Measurements from ENCODE around the gene MEMO1. TPM values are rescaled to one million over a fixed set of nuclear protein-coding genes. Genes with fewer than 3 reads are reported as not detected.

MEMO1 gene
- total RNA-seq, 2 donors from 2014 or later, result 25.3 to 27.2 TPM

- Histone ChIP-seq H3K4me3 (no peak overlapping the region), H3K27me3 (replicated peaks; ENCODE audit: insufficient read depth) (no peaks in the 10 kb centered on the region), H3K4me1 (ENCODE audit: control insufficient read depth in 1 of 2, low read depth in 2 of 2) (peaks cover 0 to 7% of the 10 kb centered on the region in 2 donors), H3K27ac (no peak overlapping the region), H3K36me3 (peaks cover 7% of the 10 kb centered on the region), H3K9me3 (no peaks in the 10 kb centered on the region)
- ATAC-seq (ENCODE audit: insufficient number of reproducible peaks, low FRiP score, low read depth) (no peak), DNase-seq (ENCODE audit: low spot score) (no peak)
- no peak for TF ChIP-seq CTCF (IDR thresholded peaks at IDR 0.05)
These were observed 64.0 kb downstream of the MEMO1 start for GRCh38 chr2:31946838-31947237.

- no peak for DNase-seq (ENCODE audit: low spot score)
- no peak for ATAC-seq (ENCODE audit: insufficient number of reproducible peaks, low FRiP score, low read depth)
- H3K27me3 ChIP-seq (replicated peaks; ENCODE audit: insufficient read depth), result no peaks in the 10 kb centered on the region
- H3K4me3 ChIP-seq, result no peak overlapping the region
- TF ChIP-seq CTCF (IDR thresholded peaks at IDR 0.05), result no peak
- peaks cover 7% of the 10 kb centered on the region for H3K36me3 ChIP-seq
- H3K9me3 ChIP-seq, result no peaks in the 10 kb centered on the region
- H3K4me1 ChIP-seq (ENCODE audit: control insufficient read depth in 1 of 2, low read depth in 2 of 2), result peaks cover 0 to 7% of the 10 kb centered on the region in 2 donors
- no peak overlapping the region for H3K27ac ChIP-seq
These were observed 65.3 kb downstream of the MEMO1 start for GRCh38 chr2:31945572-31945935.

- no peak for ATAC-seq (ENCODE audit: insufficient number of reproducible peaks, low FRiP score, low read depth)
- no peak for TF ChIP-seq CTCF (IDR thresholded peaks at IDR 0.05)
- peaks cover 7% of the 10 kb centered on the region for H3K36me3 ChIP-seq
These were observed 65.8 kb downstream of the MEMO1 start for GRCh38 chr2:31944828-31945571.

GRCh38 chr2:31943636-31944225 is 67.1 kb downstream of the MEMO1 start:
- ATAC-seq (ENCODE audit: insufficient number of reproducible peaks, low FRiP score, low read depth), result no peak
- no peak for TF ChIP-seq CTCF (IDR thresholded peaks at IDR 0.05)

More at GRCh38 chr2:31944828-31945571, 65.8 kb downstream of the MEMO1 start:
- H3K27me3 ChIP-seq (replicated peaks; ENCODE audit: insufficient read depth), result no peaks in the 10 kb centered on the region
- DNase-seq (ENCODE audit: low spot score), result no peak
- H3K4me3 ChIP-seq, result no peak overlapping the region
- H3K4me1 ChIP-seq (ENCODE audit: control insufficient read depth in 1 of 2, low read depth in 2 of 2), result peaks cover 0 to 7% of the 10 kb centered on the region in 2 donors
- H3K9me3 ChIP-seq, result no peaks in the 10 kb centered on the region
- no peak overlapping the region for H3K27ac ChIP-seq

GRCh38 chr2:31940920-31941319 is 69.9 kb downstream of the MEMO1 start:
- ATAC-seq (ENCODE audit: insufficient number of reproducible peaks, low FRiP score, low read depth), result no peak
- Histone ChIP-seq H3K36me3 (peaks cover 7% of the 10 kb centered on the region), H3K27me3 (replicated peaks; ENCODE audit: insufficient read depth) (no peaks in the 10 kb centered on the region), H3K9me3 (no peaks in the 10 kb centered on the region), H3K4me3 (no peak overlapping the region), H3K4me1 (ENCODE audit: control insufficient read depth in 1 of 2, low read depth in 2 of 2) (peaks cover 0 to 7% of the 10 kb centered on the region in 2 donors), H3K27ac (no peak overlapping the region)
- no peak for DNase-seq (ENCODE audit: low spot score)
- no peak for TF ChIP-seq CTCF (IDR thresholded peaks at IDR 0.05)

More at GRCh38 chr2:31943636-31944225, 67.1 kb downstream of the MEMO1 start:
- no peak for DNase-seq (ENCODE audit: low spot score)
- H3K27ac ChIP-seq, result no peak overlapping the region
- H3K4me3 ChIP-seq, result no peak overlapping the region
- H3K27me3 ChIP-seq (replicated peaks; ENCODE audit: insufficient read depth), result no peaks in the 10 kb centered on the region
- H3K36me3 ChIP-seq, result peaks cover 7% of the 10 kb centered on the region
- H3K9me3 ChIP-seq, result no peaks in the 10 kb centered on the region
- peaks cover 0 to 7% of the 10 kb centered on the region in 2 donors for H3K4me1 ChIP-seq (ENCODE audit: control insufficient read depth in 1 of 2, low read depth in 2 of 2)

Data from thoracic aorta (tissue), 2 donors.